HG02588 (cell line): ENCODE measurements around the gene KIF26A.

Source experiments
- ATAC-seq: cut with Tn5 transposase; IDR thresholded peaks from one replicate; pipeline ENCODE4 v1.9.1; 2021; ENCODE audit warnings: mild to moderate bottlenecking, moderate library complexity; ENCODE audit not compliant: unreplicated experiment

Gene KIF26A

DNA sequence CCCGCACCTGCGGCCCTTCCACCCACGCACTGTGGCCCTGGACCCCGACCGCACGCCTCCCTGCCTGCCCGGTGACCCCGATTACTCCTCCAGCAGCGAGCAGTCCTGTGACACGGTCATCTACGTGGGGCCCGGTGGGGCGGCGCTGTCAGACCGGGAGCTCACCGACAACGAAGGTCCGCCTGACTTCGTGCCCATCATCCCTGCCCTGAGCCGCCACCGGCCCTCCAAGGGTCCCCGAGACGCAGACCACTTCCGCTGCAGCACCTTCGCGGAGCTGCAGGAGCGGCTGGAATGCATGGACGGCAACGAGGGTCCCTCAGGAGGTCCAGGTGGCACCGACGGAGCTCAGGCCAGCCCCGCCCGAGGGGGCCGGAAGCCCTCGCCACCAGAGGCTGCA is 36.7 kb downstream of the KIF26A start:
- ATAC-seq, result no peak

DNA sequence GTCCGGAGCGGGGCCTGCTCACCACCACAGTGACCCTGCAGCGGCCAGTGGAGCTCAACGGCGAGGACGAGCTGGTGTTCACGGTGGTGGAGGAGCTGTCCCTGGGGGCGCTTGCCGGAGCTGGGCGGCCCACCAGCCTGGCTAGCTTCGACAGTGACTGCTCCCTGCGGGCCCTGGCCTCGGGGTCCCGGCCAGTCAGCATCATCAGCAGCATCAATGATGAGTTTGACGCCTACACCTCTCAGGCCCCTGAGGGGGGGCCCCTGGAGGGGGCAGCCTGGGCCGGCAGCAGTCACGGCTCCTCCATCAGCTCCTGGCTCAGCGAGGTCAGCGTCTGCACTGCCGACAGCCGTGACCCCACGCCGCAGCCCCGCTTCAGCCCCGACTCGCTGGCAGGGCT is 37.4 kb downstream of the KIF26A start:
- no peak for ATAC-seq

DNA sequence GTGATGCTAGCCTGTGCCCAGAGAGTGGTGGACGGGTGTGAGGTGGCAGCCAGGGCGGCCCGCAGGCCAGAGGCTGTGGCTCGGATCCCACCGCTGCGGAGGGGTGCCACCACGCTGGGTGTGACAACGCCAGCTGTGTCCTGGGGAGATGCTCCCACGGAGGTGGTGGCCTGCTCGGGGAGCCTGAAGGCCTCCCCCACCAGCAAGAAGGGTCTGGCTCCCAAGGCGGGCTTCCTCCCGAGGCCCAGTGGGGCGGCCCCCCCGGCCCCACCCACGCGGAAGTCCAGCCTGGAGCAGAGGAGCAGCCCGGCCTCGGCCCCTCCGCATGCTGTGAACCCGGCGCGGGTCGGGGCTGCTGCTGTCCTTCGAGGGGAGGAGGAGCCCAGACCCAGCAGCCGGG is 38.2 kb downstream of the KIF26A start:
- ATAC-seq, result no peak

DNA sequence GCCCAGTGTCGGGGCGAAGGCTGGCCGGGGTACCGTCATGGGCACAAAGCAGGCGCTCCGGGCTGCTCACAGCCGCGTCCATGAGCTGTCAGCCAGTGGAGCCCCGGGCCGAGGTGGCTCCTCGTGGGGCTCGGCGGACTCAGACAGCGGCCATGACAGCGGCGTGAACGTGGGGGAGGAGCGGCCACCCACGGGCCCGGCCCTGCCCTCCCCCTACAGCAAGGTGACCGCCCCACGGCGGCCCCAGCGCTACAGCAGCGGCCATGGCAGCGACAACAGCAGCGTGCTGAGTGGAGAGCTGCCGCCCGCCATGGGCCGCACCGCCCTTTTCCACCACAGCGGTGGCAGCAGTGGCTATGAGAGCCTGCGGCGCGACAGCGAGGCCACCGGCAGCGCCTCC is 39.0 kb downstream of the KIF26A start:
- no peak for ATAC-seq

DNA sequence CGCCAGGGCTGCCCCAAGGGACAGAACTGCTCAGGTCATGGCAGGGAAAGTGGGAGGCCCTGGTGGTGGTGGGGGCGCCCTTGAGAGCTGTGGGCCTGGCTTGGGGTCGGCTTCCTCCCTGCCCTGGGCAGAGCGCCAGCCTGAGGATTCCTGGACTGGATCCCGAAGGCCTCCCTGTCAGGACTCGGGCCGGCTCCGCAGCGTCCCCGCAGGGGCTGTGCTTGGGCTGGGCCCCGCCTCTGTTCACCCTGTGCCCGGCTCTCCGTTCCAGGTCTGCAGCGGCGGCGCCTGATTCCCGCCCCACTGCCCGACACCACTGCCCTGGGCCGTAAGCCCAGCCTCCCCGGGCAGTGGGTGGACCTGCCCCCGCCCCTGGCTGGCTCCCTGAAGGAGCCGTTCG is 39.9 kb downstream of the KIF26A start:
- ATAC-seq, result no peak

DNA sequence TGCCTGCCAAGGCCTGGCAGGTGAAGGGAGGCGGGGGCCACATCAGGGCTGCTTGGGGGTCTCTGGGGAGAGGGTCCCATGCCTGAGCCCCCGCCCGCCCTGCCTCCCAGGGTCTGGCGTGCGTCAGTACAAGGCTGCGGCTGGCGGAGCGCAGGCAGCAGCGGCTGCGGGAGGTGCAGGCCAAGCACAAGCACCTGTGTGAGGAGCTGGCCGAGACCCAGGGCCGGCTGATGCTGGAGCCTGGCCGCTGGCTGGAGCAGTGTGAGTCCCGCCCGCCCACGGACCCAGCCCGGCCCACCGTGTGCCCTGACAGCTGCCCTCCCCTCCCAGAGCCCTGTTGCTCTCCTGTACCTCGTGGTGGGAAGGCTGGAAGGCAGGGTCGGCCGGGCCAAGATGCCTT is 40.7 kb downstream of the KIF26A start:
- no peak for ATAC-seq

DNA sequence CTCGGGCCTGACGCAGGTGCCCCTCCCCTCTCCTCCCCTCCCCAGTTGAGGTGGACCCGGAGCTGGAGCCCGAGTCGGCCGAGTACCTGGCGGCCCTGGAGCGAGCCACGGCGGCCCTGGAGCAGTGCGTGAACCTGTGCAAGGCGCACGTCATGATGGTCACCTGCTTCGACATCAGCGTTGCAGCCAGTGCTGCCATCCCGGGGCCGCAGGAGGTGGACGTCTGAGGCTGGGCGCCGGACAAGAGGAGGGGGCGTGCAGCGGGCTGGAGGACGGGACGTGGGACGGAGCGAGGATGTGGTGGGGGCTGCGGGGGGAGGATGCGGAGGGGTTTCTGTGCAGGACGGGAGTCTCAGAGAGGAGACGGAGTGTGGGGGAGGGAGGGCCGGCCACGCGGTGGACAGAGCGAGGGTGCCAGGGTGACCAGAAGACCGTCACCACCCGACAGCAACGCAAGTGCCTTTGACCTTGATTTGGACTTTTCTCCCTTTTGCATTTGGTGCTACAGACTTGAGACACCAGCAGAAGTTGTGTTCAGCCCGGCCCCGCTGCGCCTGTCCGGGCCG is 41.3 kb downstream of the KIF26A start:
- no peak for ATAC-seq

DNA sequence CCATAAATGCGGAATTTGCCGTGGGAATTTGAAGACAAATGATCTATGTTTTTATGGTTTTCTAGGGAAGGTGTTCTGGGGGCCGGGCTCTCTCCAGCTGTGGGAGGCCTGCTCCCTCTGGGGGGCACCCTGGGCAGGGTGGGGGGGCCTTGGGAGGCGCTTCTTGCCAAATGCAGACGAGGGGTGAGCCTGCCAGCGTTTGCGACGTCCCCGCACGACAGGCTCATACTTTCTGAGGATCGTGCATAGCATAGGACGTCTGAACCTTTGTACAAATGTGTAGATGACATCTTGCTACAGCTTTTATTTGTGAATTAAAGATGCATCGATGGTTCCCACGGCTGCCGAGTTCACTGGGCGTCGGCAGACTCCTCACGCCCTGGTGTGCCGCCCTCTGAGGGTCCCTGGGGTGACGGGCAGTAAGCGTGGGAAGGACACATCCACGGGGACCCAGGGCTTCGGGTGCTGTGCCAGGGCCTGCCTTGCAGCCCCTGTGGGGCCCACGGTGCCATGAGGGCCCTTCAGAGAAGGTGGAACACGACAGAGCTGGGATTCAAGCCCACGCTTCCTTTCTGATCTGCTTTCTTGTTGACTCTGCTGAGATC is 42.3 kb downstream of the KIF26A start:
- no peak for ATAC-seq

DNA sequence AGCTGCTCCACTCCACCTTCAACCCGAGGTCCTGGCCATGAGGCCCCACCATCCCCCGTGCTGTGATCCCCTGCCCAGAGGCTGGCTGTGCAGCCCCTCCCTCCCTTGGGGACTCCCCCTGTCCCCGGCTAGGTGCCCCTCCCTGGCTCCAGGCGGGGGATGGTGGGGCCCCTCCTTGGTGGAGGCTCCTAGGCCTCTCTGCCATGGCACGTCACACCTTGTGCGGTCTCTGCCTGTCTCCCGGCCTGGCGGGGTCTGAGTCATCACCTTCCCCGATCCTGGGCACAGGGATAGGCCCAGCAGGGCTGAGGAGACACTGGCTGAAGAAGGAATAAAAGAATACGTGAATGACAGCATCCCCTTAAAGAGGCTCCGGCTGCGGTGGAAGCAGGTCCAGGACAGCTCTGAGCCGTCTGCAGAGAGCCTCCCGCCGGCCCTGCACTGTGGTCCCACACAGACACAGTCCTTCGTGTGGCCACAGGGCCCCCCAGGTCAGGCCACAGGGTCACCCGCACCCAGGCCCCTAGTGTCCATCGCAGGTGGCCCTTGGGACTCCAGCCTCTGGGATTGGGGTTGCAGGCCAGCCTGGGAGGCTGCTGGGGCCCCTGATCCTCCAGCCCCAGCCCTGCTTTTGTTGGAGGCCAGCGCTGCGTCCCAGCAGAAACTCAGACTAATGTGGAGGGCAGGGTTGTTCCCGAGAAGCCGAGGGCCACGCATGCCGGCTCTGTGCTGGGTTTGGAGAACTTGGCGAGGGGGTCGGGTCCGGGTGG is 43.6 kb downstream of the KIF26A start:
- ATAC-seq, result no peak

DNA sequence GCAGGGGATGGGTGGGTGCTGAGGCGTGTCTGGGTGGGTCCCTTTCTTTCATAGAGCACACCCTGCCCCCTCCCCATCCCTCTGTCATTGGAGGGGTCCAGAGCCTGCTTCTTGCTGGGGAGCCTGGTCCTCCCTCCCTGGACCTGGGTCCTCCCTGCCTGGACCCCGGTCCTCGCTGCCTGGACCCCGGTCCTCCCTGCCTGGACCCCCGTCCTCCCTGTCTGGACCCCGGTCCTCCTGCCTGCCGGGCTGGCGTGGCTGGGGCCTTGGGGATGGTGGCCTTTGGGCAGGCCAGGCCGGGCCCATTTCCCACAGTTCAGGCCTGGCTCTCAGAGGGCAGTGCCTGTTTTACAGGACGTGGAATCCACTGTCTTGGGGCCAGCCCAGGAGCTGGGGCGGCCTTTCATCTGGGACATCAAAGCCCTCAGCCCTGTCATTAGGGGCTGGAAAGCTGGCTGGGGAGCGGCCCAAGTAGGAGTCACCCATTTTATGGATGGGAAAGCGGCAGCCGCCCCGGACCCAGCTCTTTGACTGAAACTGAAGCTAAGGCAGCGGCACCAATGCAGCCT is 44.6 kb downstream of the KIF26A start:
- ATAC-seq, result no peak

DNA sequence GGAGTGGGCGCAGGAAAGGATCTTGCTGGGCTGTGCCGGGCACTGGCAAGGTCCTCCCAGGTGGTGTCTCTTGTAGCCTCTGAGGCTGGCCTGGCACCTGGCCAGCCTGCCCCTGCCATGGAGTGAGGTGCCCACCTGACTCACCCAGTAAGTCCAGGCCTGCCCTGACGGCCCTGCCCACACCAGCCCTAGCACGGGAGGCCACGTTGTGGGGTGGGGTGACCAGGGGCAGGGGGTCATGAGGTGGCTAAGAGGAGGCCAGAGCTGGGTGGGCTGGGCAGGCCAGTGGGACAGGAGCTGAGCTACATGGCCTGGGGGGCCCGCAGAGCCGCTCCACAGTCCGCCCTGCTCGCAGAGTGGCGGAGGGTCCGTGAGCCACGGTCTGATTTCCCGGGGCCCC is 45.4 kb downstream of the KIF26A start:
- no peak for ATAC-seq

DNA sequence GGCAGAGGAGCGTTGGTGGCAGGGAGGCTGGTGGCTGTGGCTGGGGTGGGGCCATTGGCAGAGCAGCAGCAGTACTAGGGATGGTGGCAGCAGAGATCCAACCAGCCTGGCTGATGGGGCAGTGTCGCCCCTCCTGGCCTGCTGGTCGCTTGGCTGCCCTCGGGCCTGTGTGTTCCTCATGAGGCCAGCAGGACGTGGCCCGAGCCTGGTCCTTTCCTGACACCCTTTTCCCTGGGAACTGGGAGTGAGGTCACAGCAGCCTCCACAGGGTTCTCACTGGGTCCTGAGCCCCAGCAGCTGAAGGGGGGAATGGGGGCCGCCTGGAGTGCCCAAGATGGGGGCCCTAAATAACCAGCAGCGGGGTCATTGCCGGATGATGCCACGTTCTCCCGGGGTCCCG is 46.1 kb downstream of the KIF26A start:
- ATAC-seq, result no peak

DNA sequence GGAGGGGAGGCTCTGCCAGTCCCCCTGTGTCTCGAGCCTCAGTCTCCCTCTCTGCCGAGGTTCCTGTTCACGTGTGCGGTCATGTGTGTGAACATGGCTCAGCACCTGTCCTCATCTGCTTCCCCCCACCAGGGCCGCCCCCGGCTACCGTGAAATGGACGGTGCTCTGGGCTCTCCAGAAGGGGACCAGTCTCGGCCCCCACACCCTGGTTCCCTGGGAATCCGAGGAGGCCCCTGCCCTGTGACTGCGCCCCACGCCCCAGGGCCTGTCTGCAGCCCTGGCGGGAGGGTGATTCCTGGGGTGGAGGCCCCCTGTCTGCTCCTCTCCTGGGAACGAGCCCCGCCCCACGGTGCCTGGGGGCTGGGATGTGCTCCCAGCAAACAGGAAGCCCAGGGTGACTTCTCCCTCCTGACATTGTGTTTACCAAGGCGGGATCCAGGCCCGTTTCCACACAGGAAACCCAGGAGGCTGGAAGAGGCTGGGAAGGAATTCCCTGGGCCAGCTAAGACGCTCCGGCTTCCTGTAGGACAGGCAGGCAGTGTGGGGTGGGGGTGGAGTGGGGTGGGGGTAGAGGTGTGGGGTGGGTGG is 46.6 kb downstream of the KIF26A start:
- ATAC-seq, result no peak

DNA sequence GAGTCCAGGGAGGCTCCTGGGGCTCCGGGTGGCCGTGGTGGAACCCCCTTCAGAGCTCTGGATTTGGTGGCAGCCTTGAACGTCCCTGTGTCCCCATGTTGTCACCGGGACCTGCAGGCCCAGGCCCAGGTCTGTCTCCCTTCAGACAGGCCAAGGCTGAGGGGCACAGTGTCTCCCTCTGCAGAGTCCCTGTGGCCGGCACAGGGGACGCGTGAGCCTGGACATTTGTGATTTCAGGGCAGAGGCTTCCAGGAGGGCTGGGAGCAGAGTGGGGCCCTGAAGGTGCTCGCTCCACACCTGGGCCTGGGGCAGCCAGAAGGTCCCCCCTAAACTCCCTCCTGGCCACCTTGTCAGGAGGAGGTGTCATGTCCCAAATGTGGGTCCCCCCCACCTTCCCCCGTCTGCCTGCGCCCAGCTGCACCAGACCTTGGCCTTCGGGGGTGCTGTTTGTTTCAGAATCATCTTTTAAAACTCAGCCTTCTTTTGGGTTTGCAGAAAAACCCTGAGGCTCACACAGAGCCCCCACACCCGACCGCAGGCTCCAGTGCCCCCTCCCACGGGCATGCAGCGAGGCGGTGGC is 47.6 kb downstream of the KIF26A start:
- ATAC-seq, result no peak

DNA sequence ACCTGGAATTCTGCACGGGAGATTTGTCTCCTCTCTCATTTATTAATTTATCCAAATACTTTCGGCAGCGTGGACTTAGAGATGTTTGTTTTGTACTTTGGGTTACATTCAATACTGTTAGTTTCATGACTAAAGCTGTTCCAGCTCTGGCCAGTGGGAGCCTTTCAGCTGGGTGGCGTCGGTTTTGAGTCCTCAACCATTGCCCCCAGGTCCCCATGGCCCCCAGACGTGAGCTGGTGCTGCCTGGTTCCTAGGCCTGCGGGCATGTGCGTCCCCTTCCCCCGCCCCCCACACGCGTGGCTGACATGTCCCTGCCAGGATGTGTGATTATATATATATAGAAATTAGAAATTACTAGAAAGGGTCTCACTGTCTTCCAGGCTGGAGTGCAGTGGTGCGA is 48.2 kb downstream of the KIF26A start:
- ATAC-seq, result no peak

DNA sequence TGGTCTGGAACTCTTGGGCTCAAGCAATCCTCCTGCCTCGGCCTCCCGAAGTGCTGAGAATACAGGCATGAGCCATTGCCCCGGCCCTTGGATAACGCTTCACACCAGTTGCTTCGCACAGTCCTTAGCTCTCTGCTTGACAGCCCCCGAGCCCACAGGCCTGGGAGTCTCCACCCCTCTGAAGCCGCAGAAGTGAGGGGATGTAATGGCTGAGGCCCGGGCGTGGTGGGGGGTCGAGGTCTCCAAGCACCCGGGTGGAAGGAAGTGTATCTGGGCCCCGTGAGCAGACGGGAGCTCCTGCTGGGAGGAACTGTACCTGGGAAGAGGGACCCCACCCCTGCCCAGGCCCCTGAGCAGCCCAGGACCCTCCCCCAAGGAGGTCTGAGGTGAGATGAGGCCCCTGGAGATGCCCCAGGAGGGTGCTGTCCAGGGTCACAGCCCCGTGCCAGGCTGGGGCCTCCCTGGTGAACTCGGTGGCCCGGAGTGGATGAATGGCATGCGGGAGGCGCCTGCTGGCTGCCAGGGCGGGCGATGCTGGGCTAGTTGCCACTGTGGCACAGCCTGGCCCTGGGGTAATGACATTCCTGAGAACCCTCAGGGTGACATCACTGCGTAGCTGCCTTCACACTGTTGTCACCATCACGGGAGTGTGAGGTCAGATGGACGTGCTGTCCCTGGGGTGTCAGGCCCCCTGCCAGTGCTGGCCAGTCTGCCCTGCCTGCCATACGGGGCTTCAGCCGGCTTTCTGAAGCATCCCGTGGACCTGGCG is 48.9 kb downstream of the KIF26A start:
- no peak for ATAC-seq

DNA sequence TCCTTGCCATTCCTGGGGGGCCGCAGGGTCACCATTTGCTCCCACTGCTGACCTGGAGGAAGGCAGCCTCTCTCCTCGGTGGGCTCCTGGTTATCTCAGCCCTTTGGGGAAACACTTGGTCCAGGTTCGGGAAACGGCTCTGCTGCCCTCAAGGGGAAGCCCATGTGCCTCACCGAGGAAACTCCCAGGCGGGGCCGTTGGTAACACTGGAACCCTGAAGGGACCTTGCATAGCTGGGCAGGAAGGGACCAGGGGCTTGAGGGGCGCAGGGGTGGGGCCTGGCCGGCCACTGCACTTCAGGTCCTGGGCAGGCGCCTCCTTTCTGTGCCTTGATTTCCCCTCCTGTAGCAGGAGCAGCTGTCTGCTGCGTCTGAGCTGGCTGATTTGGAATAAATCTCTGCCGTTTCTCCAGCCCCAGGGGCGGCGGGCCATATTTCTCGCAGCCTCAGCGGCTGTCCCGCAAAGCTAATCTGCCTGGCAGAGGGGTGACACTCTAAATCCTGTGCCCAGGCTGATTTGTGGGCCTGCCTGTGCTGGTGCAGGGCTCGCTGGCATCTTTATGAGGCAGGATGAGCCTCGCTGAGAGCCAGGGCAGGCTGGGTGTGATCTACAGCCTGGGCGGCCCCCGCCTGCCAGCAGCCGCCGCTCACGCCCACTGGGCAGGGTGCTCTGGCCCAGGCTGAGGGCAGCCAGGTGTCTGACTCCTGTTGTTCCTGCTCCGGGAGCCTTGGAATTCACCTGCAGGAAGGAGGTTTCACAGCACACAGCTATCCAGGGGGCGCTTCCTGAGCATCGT is 49.7 kb downstream of the KIF26A start:
- ATAC-seq, result no peak

DNA sequence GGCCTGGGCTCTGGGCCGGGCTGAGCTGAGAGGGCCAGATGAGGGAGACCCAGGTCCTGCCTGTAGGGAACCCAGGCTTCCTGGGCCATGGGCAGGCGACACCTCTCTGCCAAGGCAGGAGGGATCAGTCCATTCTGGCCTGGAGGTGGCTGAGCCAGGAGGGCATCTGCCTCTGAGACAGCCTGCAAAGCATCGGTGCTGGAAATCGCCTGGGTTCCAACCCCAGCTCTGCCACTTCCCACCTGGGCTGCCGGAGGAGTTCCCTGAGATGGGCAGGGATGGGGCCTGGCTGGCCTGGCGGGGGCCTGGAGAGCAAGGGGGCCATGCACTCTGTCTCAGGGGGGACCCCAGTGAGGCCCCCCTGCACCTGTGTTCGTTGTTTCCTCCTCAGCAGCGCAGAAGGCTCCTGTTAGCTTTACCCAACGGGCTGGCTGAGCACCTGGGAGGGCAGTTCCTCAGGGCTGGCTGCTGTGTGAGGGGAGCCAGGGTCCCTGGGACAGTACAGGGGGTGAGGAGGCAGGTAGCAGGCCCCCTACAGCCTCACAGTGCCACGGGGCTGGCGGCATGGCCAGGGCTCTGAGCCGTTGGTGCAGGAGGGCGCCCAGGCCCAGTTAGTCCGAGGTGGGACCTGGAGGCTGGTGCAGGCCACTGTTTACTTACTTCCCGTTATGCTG is 50.5 kb downstream of the KIF26A start:
- ATAC-seq, result no peak

DNA sequence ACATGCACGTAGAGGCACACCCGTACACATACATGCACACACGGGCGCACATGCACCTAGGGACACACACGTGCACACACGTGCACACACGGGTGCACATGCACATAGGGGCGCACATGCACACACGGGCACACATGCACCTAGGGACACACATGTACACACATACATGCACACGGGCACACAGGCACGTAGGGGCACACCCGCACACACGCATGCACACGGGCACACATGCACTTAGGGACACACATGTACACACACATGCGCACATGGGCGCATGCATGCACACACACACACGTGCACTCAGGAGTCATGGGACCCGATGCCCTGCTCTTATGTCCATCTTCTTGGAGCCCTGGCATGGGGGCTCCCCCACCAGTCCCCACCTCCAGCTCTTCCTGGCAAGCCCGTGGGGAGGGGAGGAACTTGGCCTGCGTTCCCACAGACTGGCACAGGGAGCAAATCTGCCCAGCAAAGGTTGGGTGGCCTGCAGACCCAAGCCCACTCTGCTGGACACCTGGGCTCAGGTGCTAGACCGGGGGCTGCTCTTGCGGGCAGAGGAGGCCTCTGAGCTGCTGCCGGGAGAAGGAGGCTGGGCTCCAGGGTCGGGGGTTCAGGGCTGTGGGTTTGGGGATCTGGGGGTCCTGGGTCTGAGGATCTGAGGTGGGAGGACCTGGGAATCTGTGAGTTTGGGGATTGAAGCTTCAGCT is 51.4 kb downstream of the KIF26A start:
- no peak for ATAC-seq
